ENCODE data around the gene GUCD1.

DNA sequence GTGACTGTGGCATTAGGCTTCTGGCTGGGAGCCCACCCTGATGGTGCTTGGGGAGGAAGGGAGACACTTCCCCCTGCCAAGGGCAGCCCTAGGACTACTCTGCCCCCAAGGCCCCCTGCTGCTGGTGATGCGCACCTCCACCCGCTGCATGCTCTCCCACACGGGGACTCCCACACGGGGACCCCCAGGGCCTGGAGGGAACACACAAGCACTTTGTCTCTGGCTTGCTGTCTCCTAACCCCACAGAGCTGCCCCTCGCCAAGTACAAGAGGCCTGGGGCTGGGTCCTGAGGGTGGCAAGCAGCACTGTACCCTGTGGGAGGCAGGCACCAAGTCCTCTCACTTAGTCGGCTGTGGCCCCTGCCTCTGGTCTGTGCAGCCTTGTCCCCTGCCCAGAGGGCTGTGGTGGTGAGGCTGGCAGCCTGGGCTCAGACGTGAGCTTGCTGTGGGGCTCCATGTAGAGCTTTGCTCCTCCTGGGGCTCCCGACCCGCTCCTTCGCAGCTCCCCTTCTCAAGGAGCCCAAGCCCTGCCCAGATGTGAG is 30.0 kb upstream of the GUCD1 start:
- TF ChIP-seq, protein P1, sequence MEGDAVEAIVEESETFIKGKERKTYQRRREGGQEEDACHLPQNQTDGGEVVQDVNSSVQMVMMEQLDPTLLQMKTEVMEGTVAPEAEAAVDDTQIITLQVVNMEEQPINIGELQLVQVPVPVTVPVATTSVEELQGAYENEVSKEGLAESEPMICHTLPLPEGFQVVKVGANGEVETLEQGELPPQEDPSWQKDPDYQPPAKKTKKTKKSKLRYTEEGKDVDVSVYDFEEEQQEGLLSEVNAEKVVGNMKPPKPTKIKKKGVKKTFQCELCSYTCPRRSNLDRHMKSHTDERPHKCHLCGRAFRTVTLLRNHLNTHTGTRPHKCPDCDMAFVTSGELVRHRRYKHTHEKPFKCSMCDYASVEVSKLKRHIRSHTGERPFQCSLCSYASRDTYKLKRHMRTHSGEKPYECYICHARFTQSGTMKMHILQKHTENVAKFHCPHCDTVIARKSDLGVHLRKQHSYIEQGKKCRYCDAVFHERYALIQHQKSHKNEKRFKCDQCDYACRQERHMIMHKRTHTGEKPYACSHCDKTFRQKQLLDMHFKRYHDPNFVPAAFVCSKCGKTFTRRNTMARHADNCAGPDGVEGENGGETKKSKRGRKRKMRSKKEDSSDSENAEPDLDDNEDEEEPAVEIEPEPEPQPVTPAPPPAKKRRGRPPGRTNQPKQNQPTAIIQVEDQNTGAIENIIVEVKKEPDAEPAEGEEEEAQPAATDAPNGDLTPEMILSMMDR (IDR thresholded peaks at IDR 0.05): no peak
- TF ChIP-seq POLR2A (IDR thresholded peaks at IDR 0.05): no peak

All from lower leg skin (tissue), 3 donors.